GM18517 (cell line): ENCODE measurements around the gene TSGA10.
"Not testable (repeated sequence)": the region's sequence is repeated elsewhere in the genome, so short reads cannot be mapped to it uniquely, and the experiment has no call there.

Source experiments
- ATAC-seq: cut with Tn5 transposase; IDR thresholded peaks from one replicate; pipeline ENCODE4 v1.9.1; 2021; ENCODE audit warnings: mild to moderate bottlenecking, moderate library complexity; ENCODE audit not compliant: unreplicated experiment

Gene TSGA10

DNA sequence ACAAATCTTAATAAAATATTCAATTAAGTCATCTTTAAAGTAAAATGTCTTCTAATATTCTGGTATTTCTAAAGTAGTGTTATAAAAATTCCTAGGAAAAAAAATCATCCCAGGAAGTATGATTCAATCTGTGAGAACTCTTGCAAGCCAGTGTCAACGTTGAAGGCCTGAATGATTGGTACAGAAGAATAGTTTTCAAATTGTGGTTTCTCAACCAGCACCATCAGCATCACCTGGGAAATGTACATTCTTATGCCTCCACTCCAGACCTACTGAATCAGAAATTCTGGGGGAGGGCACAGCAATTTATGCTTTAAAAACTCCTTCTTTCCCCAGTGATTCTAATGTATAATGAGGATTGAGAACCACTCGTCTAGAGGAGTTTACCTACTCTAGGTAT, 75.5 kb downstream of the TSGA10 start:
- no peak for ATAC-seq

DNA sequence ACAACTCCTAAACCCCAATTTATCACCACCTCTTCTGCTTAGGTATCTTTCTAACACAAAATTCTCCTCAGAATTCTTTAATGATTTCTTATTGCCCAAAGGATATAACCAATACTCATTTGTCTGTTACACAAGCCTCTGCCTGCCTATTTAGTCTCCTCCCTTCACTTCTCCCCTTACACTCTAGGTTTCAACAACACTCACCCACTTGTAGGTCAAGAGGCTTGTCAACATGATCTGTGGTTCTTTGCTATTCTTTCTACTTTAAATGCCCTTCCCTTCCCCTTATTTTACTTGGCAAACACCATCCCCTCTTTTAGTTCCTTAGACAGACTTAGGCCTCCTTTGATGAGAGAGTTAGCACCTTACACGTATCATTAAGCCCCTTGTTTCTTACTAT, 82.2 kb downstream of the TSGA10 start:
- no peak for ATAC-seq

DNA sequence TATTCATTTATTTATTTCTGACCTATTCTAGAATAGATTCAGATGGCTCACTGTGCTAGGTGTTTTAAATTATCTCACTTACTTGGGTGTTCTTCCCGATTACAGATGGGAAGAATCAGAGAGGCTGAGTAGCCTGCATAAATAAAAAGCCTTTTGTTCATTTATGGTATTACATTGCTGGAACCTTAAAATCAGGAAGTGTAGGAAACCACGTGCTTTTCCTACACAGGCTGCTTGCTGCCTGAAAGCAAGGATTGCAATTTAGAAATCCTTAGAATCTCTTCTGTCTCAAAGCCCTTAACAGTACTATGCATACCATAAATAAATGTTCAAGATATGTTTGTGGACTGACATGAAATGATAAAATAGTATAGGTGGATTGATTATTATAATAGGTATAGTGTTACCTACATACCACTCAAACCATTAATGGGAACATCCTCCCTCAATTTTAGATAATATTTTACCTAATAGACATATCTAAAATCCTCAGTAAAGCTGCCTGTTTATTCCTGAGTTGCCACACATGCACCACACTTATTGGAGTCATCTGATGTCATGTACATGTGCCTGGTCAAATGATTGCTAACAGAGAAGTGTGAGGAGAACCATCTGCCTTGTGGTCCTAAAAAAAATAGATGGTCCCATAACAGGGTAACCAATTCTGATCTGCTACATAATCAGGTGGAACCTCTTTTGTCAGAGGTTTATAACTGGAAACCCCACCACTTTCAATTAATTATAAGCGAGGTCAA, 86.7 kb downstream of the TSGA10 start:
- no peak for ATAC-seq

DNA sequence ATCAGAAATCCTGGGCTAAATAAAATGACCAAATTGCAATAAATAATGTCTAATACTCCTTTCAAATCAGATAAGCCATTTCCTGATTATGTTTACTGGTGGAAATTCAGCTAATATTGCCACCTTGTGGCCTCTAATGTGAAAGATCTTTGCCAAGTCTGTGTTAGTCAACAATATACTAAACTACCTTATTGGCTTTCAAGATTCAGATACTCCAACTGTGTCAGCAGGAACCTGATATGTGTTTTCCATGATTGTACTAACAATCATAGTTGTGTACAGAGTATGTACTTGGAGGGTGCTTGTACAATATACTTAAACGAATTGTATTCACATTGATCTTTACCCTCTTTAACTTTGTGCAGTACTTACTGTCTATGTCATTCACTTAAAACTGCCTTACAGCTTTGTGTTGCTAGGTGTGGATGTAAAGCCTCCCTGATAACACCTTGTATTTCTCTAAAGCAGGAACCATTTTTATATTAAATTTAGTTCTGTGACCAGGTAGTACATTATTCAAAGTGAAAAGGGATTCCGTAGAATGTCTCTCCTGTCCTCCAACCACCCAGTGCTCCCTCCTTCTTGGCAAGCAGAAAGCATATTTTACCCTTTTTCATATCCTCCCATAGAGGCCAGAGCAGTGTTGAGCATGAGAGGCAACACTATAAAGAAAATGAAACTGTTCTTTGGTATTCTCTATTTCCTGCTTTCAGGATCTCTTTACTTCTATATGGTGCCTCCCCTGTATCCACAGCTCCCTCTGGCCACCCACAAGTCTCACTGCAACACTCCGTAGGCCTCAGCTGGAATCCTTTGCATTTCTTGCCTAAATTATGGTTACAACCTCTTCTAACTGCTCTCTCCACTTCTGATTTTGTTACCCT, 88.4 kb downstream of the TSGA10 start:
- peak; percentile 98 for ATAC-seq

DNA sequence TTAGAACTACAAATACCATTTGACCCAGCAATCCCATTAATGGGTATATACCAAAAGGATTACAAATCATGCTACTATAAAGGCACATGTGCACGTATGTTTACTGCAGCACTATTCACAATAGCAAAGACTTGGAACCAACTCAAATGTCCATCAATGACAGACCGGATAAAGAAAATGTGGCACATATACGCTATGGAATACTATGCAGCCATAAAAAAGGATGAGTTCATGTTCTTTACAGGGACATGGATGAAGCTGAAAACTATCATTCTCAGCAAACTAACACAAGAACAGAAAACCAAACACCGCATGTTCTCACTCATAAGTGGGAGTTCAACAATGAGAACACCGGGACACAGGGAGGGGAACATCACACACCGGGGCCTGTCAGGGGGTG, 105.6 kb downstream of the TSGA10 start:
- not testable (repeated sequence) for ATAC-seq

DNA sequence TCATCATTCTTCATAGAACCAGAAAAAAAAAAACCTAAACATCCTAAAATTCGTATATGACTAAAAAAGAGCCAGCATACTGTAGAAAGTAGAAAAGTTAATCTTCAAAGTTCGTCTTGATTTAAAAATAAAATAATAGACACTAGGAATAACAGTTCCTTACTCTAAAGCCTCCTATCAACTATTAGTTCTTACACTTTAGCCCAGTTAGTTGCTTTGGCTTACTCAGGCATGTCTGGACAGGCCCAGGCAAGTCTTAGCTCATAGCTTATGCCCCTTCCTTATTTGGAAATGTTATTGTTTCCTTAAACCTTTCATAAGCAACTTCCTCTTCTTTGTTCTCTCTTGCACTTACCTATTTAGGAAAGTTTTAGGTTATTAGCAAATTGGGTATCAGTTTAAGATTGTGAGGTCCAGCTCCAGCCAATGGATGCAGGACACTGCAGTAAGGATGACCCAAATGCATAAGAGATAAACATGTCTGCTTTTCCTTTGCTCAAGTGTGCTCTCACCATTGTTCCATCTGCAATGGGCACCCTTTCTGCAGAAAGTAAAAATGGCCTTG, 113.9 kb downstream of the TSGA10 start:
- not testable (repeated sequence) for ATAC-seq

DNA sequence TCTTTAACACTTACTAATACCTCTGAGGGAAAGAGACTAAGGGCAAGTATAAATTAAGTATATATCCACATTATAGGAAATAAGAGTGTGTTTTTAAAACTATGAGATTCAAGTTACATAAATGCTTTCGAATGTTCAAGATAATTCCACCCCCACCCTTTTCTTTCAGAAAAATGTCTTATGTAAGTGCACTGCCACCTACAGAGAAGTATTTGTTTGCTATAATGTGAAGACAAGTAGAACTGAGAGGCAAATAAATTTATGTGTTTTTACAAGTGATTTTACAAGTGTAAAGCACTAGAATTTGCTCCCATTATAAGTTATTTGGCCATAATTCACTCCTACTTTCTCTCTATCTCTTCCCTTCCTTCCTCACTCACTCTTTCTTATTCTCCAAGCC, 118.8 kb downstream of the TSGA10 start:
- ATAC-seq = no peak

DNA sequence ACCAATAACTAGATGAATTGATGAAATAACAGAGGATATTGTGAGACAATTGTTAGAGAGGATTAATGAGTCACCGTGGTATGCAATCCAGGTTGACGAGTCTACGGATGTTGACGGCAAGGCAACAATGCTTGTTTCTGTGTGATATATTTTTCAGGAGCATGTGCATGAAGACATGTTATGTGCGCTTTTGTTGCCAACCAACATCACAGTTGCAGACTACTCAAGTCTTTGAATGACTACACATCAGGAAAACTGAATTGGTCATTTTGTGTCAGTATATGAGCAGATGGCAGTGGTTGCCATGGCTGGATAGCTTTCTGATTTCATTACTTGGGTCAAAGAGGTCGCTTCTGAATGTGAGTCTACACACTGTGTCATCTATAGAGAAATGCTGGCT, 122.0 kb downstream of the TSGA10 start:
- ATAC-seq = no peak

DNA sequence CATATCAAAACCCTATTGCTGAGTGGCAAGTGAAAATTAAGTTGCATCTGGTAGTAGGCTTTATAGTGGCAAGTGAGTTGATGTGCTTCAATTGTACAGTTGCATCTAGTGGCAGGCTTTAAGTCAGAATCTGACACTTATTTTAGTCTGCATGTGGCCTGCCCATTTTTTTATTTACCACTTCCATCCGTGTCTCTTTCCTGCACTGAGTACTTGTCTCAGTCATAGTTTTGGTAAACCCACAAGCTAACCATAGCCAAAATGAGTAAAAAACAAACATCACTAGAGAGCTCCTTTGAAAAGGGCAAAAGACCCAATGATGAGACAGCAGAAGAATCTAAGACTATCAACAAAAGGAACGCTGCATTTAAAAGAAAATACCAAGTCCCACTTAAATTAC, 122.7 kb downstream of the TSGA10 start:
- no peak for ATAC-seq

DNA sequence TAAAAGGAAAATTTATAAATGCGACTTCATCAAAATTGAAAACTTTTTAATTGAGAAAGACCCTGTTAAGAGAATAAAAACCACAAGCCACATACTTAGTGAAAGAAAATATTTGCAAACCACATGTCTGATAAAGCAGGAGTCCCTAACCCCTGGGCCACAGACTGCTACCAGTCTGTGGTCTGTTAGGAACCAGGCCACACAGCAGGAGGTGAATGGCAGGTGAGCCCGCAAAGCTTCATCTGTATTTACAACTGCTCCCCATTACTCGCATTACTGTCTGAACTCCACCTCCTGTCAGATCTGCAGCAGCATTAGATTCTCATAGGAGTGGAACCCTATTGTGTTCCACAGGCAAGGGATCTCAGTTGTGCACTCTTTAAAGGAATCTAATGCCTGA, 123.3 kb downstream of the TSGA10 start:
- no peak for ATAC-seq

DNA sequence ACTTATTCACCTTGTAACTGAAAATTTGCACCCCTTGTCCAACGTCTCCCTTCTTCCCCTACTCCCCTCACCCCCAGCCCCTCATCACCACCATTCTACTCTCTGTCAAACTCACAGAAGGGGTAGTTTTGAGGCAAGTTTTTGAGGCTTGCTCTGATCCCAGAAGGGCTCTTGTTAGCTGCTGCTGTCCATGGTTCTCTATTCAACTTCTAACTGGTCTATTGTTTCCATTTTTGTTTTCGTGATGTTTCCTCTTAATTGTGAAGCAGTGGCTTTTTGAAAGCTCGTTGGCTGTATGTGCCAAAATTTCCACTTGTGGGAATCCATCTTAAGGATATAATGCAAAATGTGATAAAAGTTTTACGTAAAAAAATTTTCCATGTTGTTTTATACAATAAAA, 126.2 kb downstream of the TSGA10 start:
- ATAC-seq = no peak

DNA sequence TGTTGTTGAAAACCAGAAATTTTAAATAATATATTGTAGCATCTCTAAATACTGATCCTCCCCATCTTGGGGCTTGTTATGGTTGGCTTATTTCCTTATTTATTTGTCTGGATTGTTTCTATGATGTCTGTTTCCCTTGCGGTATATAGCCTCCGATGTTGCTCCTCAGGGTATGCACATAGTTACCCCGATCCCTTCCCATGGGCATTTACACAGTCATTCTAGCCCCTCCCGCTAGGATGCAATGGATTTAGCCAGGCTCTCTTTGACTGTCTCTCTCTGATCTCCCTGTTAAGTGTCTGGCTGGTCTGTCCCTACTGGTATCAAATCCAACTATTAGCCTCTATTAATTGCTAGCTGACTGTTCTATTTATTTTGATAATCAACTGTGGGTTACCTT, 126.9 kb downstream of the TSGA10 start:
- no peak for ATAC-seq

DNA sequence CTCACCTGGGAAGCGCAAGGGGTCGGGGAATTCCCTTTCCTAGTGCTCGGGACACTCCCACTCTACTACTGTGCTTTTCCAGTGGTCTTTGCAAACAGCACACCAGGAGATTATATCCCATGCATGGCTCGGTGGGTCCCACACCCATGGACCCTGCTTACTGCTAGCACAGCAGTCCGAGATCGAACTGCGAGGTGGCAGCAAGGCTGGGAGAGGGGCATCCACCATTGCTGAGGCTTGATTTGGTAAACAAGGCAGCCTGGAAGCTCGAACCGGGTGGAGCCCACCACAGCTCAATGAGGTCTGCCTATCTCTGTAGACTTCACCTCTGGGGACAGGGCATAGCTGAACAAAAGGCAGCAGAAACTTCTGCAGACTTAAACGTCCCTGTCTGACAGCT, 154.0 kb downstream of the TSGA10 start:
- ATAC-seq = no peak

DNA sequence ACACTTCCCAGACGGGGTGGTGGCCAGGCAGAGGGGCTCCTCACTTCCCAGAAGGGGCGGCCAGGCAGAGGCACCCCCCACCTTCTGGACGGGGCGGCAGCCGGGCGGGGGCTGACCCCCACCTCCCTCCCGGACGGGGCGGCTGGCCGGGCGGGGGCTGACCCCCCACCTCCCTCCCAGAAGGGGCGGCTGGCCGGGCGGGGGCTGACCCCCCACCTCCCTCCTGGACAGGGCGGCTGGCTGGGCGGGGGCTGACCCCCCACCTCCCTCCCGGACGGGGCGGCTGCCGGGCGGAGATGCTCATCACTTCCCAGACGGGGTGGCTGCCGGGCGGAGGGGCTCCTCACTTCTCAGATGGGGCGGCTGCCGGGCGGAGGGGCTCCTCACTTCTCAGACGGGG, 166.0 kb downstream of the TSGA10 start:
- ATAC-seq = not testable (repeated sequence)

DNA sequence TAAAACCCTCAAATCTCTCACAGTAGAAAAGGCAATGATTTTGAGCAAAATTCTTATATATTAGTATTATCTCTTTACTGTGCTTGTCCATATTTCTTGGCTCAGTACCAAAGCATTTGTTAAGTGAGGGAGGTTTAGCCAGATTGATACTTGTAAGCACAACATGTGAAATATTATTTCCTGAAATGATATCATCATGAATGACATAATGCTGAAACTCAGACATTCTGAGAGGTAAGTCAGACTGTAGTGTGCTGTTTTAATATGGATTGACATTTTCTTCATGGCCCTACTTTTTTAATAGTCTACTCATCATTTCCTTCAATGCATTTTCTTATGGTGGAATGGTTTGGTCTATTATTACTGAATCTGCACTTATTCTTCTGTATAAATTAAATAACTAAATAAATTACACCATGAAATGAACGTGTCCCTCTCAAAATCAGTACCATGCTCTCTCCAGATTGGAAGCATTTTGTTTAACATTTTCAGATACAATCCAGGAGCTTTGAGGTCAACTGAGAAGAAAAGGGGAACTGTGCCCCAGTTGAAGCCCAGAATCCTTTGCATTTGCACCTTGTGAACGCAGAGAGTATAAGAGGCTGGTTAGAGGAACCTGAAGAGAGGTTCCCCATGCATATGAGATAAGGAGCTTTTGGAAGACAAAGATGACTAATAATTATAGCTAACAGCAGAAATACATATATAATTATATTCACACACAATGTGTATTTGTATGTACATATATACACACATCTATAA, 168.7 kb downstream of the TSGA10 start:
- no peak for ATAC-seq

DNA sequence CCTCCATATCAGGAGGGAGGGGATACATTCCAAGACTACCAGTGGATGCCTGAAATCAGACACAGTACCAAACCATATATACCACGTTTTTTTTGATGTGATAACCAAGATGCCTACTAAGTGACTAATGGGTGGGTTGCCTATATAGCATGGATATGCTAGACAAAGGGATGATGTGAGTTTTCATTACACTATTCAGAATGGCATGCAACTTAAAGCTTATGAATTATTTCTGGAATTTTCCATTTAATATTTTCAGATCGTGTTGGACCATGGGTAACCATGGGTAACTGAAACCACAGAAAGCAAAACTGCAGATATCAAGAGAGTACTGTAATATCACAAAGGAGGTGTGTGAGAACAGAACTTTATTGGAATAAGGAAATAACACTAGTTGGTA, 179.1 kb downstream of the TSGA10 start:
- ATAC-seq = no peak

DNA sequence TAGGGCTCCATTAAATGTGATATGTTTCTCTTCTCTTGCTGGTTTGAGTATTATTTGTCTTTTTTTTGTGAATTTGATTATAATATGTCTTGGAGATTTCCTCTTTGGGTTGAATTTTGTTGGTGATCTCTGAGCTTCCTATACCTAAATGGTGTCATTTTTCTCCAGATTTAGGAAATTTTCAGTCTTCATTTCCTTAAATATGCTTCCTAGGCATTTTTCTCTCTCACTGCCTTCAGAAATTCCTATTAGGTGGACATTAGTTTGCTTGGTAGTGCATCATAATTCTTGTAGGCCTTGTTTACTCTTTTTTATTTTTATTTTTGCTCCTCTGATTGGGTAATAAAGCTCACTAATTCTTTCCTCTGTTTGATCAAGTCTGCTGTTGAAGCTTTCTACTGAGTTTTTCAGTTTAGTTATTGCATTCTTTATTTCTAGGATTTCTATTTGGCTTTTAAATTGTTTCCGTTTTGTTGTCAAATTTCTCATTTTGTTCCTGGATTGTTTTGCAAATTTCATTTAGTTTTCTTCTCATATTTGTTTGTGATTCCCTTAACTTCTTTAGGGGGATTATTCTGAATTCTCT, 182.1 kb downstream of the TSGA10 start:
- no peak for ATAC-seq

DNA sequence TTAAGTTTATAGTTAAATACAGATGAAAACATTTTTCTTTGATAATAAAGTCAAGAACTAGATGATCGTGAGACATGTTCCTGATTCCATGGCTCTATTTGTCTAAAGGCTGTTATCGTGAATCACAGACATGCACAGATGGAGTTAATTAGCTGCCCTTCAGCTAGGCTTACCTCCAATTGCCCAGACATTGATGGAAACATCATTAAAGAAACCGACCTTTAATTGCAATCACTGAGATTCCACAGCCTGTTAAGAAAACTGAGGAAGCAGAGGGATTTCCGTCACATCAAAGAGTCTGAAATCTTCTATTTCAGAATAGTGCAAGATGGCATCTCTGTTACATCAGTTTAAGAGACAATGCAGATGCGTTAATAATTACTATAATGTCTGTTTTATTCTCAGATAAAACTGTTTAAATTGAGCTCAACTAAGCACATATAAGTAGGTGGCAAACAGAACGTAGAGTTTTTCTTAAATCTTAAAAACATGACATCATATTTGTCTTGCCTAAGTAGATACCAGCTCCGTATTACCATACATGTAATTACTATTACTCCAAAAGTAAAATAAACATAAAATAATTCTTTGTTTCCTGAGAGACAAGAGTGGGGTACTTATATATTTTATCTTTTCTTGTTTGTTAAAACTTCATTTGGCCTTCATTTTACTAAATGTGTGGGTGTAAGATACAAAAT, 194.8 kb downstream of the TSGA10 start:
- no peak for ATAC-seq

DNA sequence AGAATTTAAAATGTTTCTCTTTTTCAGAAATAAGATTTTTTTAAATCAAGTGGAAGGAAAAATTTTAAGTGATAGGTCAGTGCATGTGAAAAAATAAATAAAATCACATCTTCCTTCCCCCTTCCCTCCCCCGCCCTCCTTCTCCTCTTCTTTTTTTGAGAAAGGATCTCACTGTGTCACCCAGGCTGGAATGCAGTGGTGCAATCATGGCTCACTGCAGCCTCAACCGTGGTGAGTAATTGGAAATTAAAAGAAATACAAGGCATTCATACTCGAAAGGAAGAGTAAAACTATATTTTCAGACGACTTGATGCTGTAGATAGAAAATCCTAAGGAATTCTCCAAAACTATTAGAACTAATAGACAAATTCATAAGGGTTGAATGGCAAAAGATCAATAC, 201.8 kb downstream of the TSGA10 start:
- ATAC-seq = no peak
